Epithelial cell of proximal tubule (primary cell): ENCODE results near the gene ANKRD28. TPM values are rescaled to one million over a fixed set of nuclear protein-coding genes. Genes with fewer than 3 reads are reported as not detected.

Source experiments
- DNase-seq: peaks from one replicate; pipeline ENCODE4 v3.0.0-alpha.2; 2011; ENCODE audit warnings: low read depth
- H3K4me3 ChIP-seq: 2 replicates; pipeline ENCODE4 v1.5.1; 2011; ENCODE audit warnings: low read depth, mild to moderate bottlenecking, low read length
- total RNA-seq: library from RNA; depleted of rRNA; stranded (reverse); fragments of >200 nt; gene quantifications from 2 replicates; pipeline ENCODE4 v1.2.3, GENCODE V29; 2015
- TF ChIP-seq, protein P1 (sequence below): conservative IDR thresholded peaks from 2 replicates; pipeline ENCODE4 v1.5.1; 2012; ENCODE audit warnings: low read depth, mild to moderate bottlenecking, low read length

ANKRD28 gene
- total RNA-seq, 1 donor from 2014 or later, result 17.3 TPM

GRCh38 chr3:15633159-15633558 lies 164.6 kb downstream of the ANKRD28 start:
- H3K4me3 ChIP-seq, result no peak overlapping the region
- DNase-seq, result no peak
- TF ChIP-seq, protein P1, sequence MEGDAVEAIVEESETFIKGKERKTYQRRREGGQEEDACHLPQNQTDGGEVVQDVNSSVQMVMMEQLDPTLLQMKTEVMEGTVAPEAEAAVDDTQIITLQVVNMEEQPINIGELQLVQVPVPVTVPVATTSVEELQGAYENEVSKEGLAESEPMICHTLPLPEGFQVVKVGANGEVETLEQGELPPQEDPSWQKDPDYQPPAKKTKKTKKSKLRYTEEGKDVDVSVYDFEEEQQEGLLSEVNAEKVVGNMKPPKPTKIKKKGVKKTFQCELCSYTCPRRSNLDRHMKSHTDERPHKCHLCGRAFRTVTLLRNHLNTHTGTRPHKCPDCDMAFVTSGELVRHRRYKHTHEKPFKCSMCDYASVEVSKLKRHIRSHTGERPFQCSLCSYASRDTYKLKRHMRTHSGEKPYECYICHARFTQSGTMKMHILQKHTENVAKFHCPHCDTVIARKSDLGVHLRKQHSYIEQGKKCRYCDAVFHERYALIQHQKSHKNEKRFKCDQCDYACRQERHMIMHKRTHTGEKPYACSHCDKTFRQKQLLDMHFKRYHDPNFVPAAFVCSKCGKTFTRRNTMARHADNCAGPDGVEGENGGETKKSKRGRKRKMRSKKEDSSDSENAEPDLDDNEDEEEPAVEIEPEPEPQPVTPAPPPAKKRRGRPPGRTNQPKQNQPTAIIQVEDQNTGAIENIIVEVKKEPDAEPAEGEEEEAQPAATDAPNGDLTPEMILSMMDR, result no peak

DNA sequence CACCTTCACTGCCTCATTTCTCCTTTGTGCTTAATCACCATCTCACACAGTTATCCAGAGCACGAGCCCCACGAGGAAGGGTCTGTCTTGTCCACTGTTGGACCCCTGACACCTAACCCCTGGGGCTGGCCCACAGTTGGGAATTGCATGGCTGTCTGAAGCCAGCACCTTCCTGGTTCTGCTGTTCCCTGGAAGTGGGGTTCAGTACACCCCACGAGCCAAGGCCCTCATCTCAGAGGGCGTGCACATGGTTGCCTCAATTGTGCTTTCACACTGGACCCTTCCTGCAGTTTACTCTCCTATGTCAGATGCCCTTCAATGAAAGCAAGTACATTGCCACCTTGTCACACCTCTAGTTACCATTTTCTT lies 165.6 kb downstream of the ANKRD28 start:
- no peak for DNase-seq
- TF ChIP-seq, protein P1, result no peak
- H3K4me3 ChIP-seq, result no peak overlapping the region

GRCh38 chr3:15631426-15632211 lies 166.2 kb downstream of the ANKRD28 start:
- TF ChIP-seq, protein P1, result no peak
- DNase-seq, result no peak
- H3K4me3 ChIP-seq, result no peak overlapping the region

GRCh38 chr3:15630646-15631350 lies 167.0 kb downstream of the ANKRD28 start:
- TF ChIP-seq, protein P1, result no peak
- DNase-seq, result no peak
- peak overlapping the region; percentile 39 for H3K4me3 ChIP-seq

- peak overlapping the region; percentile 39 for H3K4me3 ChIP-seq
- TF ChIP-seq, protein P1, result peak; percentile 78
- DNase-seq, result no peak
These were observed 167.8 kb downstream of the ANKRD28 start for GRCh38 chr3:15629860-15630597.

DNA sequence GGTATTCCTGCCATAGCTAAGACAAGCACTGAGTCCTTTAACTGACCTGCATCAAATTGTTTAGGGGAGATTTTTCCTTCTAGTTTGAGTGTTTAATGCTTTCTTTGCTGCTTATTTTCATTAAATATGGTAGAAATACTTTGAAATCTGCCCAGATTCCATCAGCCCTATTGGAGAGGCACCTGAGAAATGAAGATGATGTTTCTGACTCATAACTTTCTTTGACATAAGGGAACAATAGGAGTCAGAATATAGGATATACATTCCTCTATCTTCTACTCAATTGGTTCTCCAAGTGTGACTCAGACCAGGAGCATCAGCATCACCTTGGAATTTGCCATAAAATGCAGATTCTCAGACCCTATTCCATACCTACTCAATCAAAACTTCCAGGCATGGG lies 168.8 kb downstream of the ANKRD28 start:
- no peak overlapping the region for H3K4me3 ChIP-seq
- TF ChIP-seq, protein P1, result no peak
- no peak for DNase-seq
